SK-N-SH (cell line): Measurements from ENCODE around the gene LENG9. TPM values are rescaled to one million over a fixed set of nuclear protein-coding genes. Genes with fewer than 3 reads are reported as not detected.
A peak's percentile ranks its signal among the peaks of the same experiment; 100 is the strongest.

Experiments used
- CTCF ChIA-PET: fragments of 300-600, 350-600 bp; formaldehyde crosslinking; extraction: SDS; loops from one replicate; lab custom pipeline; 2021; lab: Yijun Ruan, JAX
- POLR2A ChIA-PET: fragments of 350-600 bp; sonication (Branson Sonifier 250); formaldehyde crosslinking; extraction: SDS; loops from one replicate; lab custom pipeline; 2020; ENCODE audit warnings: antibody characterized with exemption, inconsistent platforms; lab: Yijun Ruan, JAX
- DNase-seq: peaks from one replicate; pipeline ENCODE4 v3.0.0; 2012
- H2AFZ ChIP-seq: fragments of 200-600 bp; sonication (generic); 2 replicates; pipeline ENCODE4 v1.8.1; 2016; ENCODE audit warnings: antibody characterized with exemption, mild to moderate bottlenecking, low read depth
- H3F3A ChIP-seq: fragments of 200-600 bp; sonication (generic); replicated peaks from 2 replicates; pipeline ENCODE3; 2016; ENCODE audit warnings: antibody characterized with exemption, mild to moderate bottlenecking; ENCODE audit not compliant: insufficient read depth
- H3K27ac ChIP-seq, 2 experiments: fragments of 200-500 bp in 1 of 2; fragments of 200-600 bp in 1 of 2; sonication (Bioruptor generic) in 1 of 2; sonication (generic), shearing (Covaris generic) in 1 of 2; 2 replicates each; pipeline versions ENCODE4 v1.5.1 to v1.6.1; 2014 to 2016; ENCODE audit warnings: low read depth in 2 of 2, inconsistent platforms in 1 of 2, low read length in 1 of 2, mild to moderate bottlenecking in 1 of 2, mixed read lengths in 1 of 2
- H3K27me3 ChIP-seq: fragments of 200-600 bp; sonication (generic), shearing (Covaris generic); 2 replicates; pipeline ENCODE4 v1.6.1; 2016; ENCODE audit warnings: mixed run types; ENCODE audit not compliant: insufficient read depth
- H3K36me3 ChIP-seq, 2 experiments: fragments of 200-500 bp in 1 of 2; fragments of 200-600 bp in 1 of 2; sonication (Bioruptor generic) in 1 of 2; sonication (generic) in 1 of 2; replicated peaks in 1 of 2; 2 replicates each; pipeline versions ENCODE3 to v1.5.1; 2014 to 2016; ENCODE audit warnings: low read length in 1 of 2, mild to moderate bottlenecking in 1 of 2; ENCODE audit not compliant: insufficient read depth in 2 of 2, control insufficient read depth in 1 of 2
- H3K4me1 ChIP-seq, 2 experiments: fragments of 200-500 bp in 1 of 2; fragments of 200-600 bp in 1 of 2; sonication (Bioruptor generic) in 1 of 2; sonication (generic), shearing (Covaris generic) in 1 of 2; 2 replicates each; pipeline versions ENCODE4 v1.5.1 to v1.6.1; 2014 to 2016; ENCODE audit warnings: low read depth in 1 of 2, low read length in 1 of 2, mixed run types in 1 of 2; ENCODE audit not compliant: insufficient read depth in 2 of 2, control insufficient read depth in 1 of 2
- H3K4me2 ChIP-seq: fragments of 200-600 bp; sonication (generic), shearing (Covaris generic); 2 replicates; pipeline ENCODE4 v1.6.1; 2017; ENCODE audit warnings: mixed run types
- H3K4me3 ChIP-seq, 2 experiments: fragments of 200-500 bp in 1 of 2; fragments of 200-600 bp in 1 of 2; sonication (Bioruptor generic) in 1 of 2; sonication (generic), shearing (Covaris generic) in 1 of 2; 2 replicates each; pipeline versions ENCODE4 v1.5.1 to v1.8.1; 2014 to 2016; ENCODE audit warnings: low read depth in 2 of 2, inconsistent platforms in 1 of 2, low read length in 1 of 2, mild to moderate bottlenecking in 1 of 2, mixed read lengths in 1 of 2, moderate library complexity in 1 of 2
- H3K79me2 ChIP-seq: fragments of 200-600 bp; sonication (generic); 2 replicates; pipeline ENCODE4 v1.8.1; 2017; ENCODE audit warnings: mild to moderate bottlenecking; ENCODE audit not compliant: insufficient read depth
- H3K9ac ChIP-seq: fragments of 200-600 bp; sonication (generic); 2 replicates; pipeline ENCODE4 v1.6.1; 2017; ENCODE audit warnings: mixed run types
- H3K9me2 ChIP-seq: fragments of 200-600 bp; sonication (generic); 2 replicates; pipeline ENCODE4 v1.6.1; 2017; ENCODE audit warnings: mixed run types
- H3K9me3 ChIP-seq: fragments of 200-600 bp; sonication (generic); 2 replicates; pipeline ENCODE4 v1.6.1; 2017; ENCODE audit warnings: mixed run types, mild to moderate bottlenecking, moderate library complexity
- H4K20me1 ChIP-seq: fragments of 200-600 bp; sonication (generic); 2 replicates; pipeline ENCODE4 v1.6.1; 2017; ENCODE audit warnings: mild to moderate bottlenecking, mixed run types; ENCODE audit not compliant: insufficient read depth
- CTCF ChIP-seq: fragments of 200-600 bp; sonication (generic); IDR thresholded peaks from 2 replicates; pipeline ENCODE4 v1.6.1; 2017; ENCODE audit warnings: antibody characterized with exemption, mild to moderate bottlenecking, moderate library complexity
- ELF1 ChIP-seq: IDR thresholded peaks from 2 replicates; pipeline ENCODE4 v1.4.0; 2012
- FOSL2 ChIP-seq: IDR thresholded peaks from 2 replicates; pipeline ENCODE4 v1.4.0; 2012; ENCODE audit warnings: low read depth, mild to moderate bottlenecking, moderate library complexity, borderline replicate concordance
- GATA2 ChIP-seq: sonication (generic); formaldehyde crosslinking; IDR thresholded peaks from 2 replicates; pipeline ENCODE4 v1.5.0; 2020; ENCODE audit warnings: mild to moderate bottlenecking, missing genetic modification reagents
- JUND ChIP-seq: IDR thresholded peaks from 2 replicates; pipeline ENCODE4 v1.4.0; 2012
- MAX ChIP-seq: IDR thresholded peaks from 2 replicates; pipeline ENCODE4 v1.4.0; 2012; ENCODE audit warnings: low read depth
- PBX3 ChIP-seq: IDR thresholded peaks from 2 replicates; pipeline ENCODE4; 2012
- RAD21 ChIP-seq: IDR thresholded peaks from 2 replicates; pipeline ENCODE4 v1.6.1; 2012; ENCODE audit warnings: mild to moderate bottlenecking, low read length
- RFX5 ChIP-seq: IDR thresholded peaks from 2 replicates; pipeline ENCODE4 v1.6.1; 2012; ENCODE audit warnings: mild to moderate bottlenecking, improper control_type of control experiment, low read length
- SMC3 ChIP-seq: IDR thresholded peaks from 2 replicates; pipeline ENCODE4 v1.6.1; 2012; ENCODE audit warnings: low read depth, low read length, improper control_type of control experiment
- TAF1 ChIP-seq: IDR thresholded peaks from 2 replicates; pipeline ENCODE4 v1.6.1; 2012; ENCODE audit warnings: low read depth, mild to moderate bottlenecking, low read length, moderate library complexity, borderline replicate concordance
- TCF12 ChIP-seq: IDR thresholded peaks from 2 replicates; pipeline ENCODE4 v1.4.0; 2012
- ZBTB33 ChIP-seq: IDR thresholded peaks from 2 replicates; pipeline ENCODE4 v1.4.0; 2012; ENCODE audit warnings: low read depth, borderline replicate concordance
- WGBS: methylation state at CpG from one replicate; pipeline ENCODE4 v1.1.6; 2017; ENCODE audit warnings: low lambda C conversion rate; 5-methylcytosine and 5-hydroxymethylcytosine counted together
- polyA plus RNA-seq, 3 experiments: library from polyadenylated mRNA; depleted of rRNA; stranded (reverse); fragments of >200 nt; gene quantifications; 2 replicates each; pipeline ENCODE4 v1.2.3, GENCODE V29; 2012

Gene LENG9
- polyA plus RNA-seq, 1 of the 3 experiments (the other 2 are of a cell fraction) = 0.20 TPM

GRCh38 chr19:54482889-54483288 is 19.3 kb upstream of the LENG9 start (continued):
- no peak for TF ChIP-seq CTCF
- no peak for TF ChIP-seq MAX

- peaks cover 14% of the 10 kb centered on the region for H3F3A ChIP-seq
- no peaks in the 10 kb centered on the region for H4K20me1 ChIP-seq
- no peak for TF ChIP-seq RFX5
- TF ChIP-seq ELF1 = no peak
- peak; percentile 24; the same call in 1 of the 2 replicates for TF ChIP-seq SMC3
- peak; percentile 58 for TF ChIP-seq RAD21
- TF ChIP-seq CTCF = peak; percentile 70
- no peaks in the 10 kb centered on the region for H3K9me3 ChIP-seq
- 0 out of 2 replicates have a peak overlapping the region, but pooled peaks have one; percentile 51 for H3K4me2 ChIP-seq
- WGBS = 10% methylated on average over 16 of the region's 16 CpGs
- no peaks in the 10 kb centered on the region for H3K4me1 ChIP-seq
- ChIA-PET POLR2A (no interaction called here), CTCF (interaction anchor here (0.7 to 3.0 kb wide), 22 partner anchors 8 to 1305 kb away, joined by 3 to 13 read pairs (median 4); partner anchors contain the start of genes CDC42EP5 and LENG9)
- no peak overlapping the region for H2AFZ ChIP-seq
- no peak overlapping the region for H3K9ac ChIP-seq
- H3K27me3 ChIP-seq = peaks cover 60% of the 10 kb centered on the region
- no peaks in the 10 kb centered on the region for H3K79me2 ChIP-seq
- peak overlapping the region in 1 of 2 experiments; percentile 11; a peak in 1 of 4 replicates for H3K4me3 ChIP-seq
- peak; percentile 65 for DNase-seq
- no peaks in the 10 kb centered on the region for H3K36me3 ChIP-seq
- no peak overlapping the region for H3K27ac ChIP-seq
- no peaks in the 10 kb centered on the region for H3K9me2 ChIP-seq
Measured at GRCh38 chr19:54481326-54481930, 17.9 kb upstream of the LENG9 start.

- H4K20me1 ChIP-seq = no peaks in the 10 kb centered on the region
- no peak overlapping the region for H3K4me2 ChIP-seq
- peaks cover 14% of the 10 kb centered on the region for H3F3A ChIP-seq
- H3K36me3 ChIP-seq = no peaks in the 10 kb centered on the region
- no peaks in the 10 kb centered on the region for H3K4me1 ChIP-seq
- no peak overlapping the region for H3K9ac ChIP-seq
- H3K9me3 ChIP-seq = no peaks in the 10 kb centered on the region
- ChIA-PET POLR2A (no interaction called here), CTCF (interaction anchor here (1.1 to 3.0 kb wide), 8 partner anchors 10 to 686 kb away, joined by 3 to 13 read pairs (median 5); no protein-coding TSS in a partner anchor)
- no peaks in the 10 kb centered on the region for H3K9me2 ChIP-seq
- H2AFZ ChIP-seq = no peak overlapping the region
- no peak overlapping the region for H3K27ac ChIP-seq
- H3K4me3 ChIP-seq = no peak overlapping the region
- H3K79me2 ChIP-seq = no peaks in the 10 kb centered on the region
- TF ChIP-seq FOSL2 (no peak), MAX (no peak), PBX3 (no peak), JUND (no peak), TAF1 (no peak), SMC3 (no peak), ZBTB33 (no peak), GATA2 (CRISPR knock-in tag) (no peak), TCF12 (no peak)
- peaks cover 60% of the 10 kb centered on the region for H3K27me3 ChIP-seq
- WGBS = 27% methylated on average over 2 of the region's 2 CpGs
- no peak for DNase-seq
Measured at GRCh38 chr19:54480051-54480450, 16.5 kb upstream of the LENG9 start.
